Activated naive CD8-positive, alpha-beta T cell treated with anti-CD3 and anti-CD28 coated beads for 36 hours (primary cell): ENCODE measurements around the gene SDK1. TPM values are rescaled to one million over a fixed set of nuclear protein-coding genes. Genes with fewer than 3 reads are reported as not detected.
"Not testable (repeated sequence)": the region's sequence is repeated elsewhere in the genome, so short reads cannot be mapped to it uniquely, and the experiment has no call there.

ENCODE experiments used
- DNase-seq: peaks from one replicate; pipeline ENCODE4 v3.0.0; 2021
- H3K27ac Mint-ChIP-seq: one replicate; pipeline ENCODE4 v1.8.0; 2022; ENCODE audit warnings: mild to moderate bottlenecking, moderate library complexity, mixed read lengths
- H3K27me3 Mint-ChIP-seq: one replicate; pipeline ENCODE4 v1.8.0; 2022; ENCODE audit warnings: mild to moderate bottlenecking, mixed read lengths
- H3K36me3 Mint-ChIP-seq: one replicate; pipeline ENCODE4 v1.8.0; 2021; ENCODE audit warnings: mild to moderate bottlenecking, mixed read lengths
- H3K4me1 Mint-ChIP-seq: one replicate; pipeline ENCODE4 v1.8.0; 2021; ENCODE audit warnings: mixed read lengths
- H3K4me3 Mint-ChIP-seq: one replicate; pipeline ENCODE4 v1.8.0; 2022; ENCODE audit warnings: mild to moderate bottlenecking, moderate library complexity, mixed read lengths
- H3K9me3 Mint-ChIP-seq: one replicate; pipeline ENCODE4 v1.8.0; 2022; ENCODE audit warnings: mixed read lengths
- total RNA-seq, 2 experiments: library from RNA; stranded (reverse); gene quantifications; one replicate each; pipeline ENCODE4 v1.2.3, GENCODE V29; 2021

Gene SDK1
- total RNA-seq, 2 experiments from 2014 or later = 0.49 to 0.54 TPM

- H3K27ac Mint-ChIP-seq = no peak overlapping the region
These were observed 902.8 kb downstream of the SDK1 start for GRCh38 chr7:4203626-4204512.

GRCh38 chr7:4204513-4205165 lies 903.6 kb downstream of the SDK1 start:
- no peaks in the 10 kb centered on the region for H3K9me3 Mint-ChIP-seq
- no peak for DNase-seq
- no peaks in the 10 kb centered on the region for H3K27me3 Mint-ChIP-seq
- no peaks in the 10 kb centered on the region for H3K36me3 Mint-ChIP-seq
- H3K4me3 Mint-ChIP-seq = no peak overlapping the region
- H3K4me1 Mint-ChIP-seq = no peaks in the 10 kb centered on the region
- H3K27ac Mint-ChIP-seq = no peak overlapping the region

More at GRCh38 chr7:4203626-4204512, 902.8 kb downstream of the SDK1 start:
- H3K4me3 Mint-ChIP-seq = no peak overlapping the region
- no peaks in the 10 kb centered on the region for H3K4me1 Mint-ChIP-seq
- H3K36me3 Mint-ChIP-seq = no peaks in the 10 kb centered on the region
- H3K9me3 Mint-ChIP-seq = no peaks in the 10 kb centered on the region
- no peak for DNase-seq
- H3K27me3 Mint-ChIP-seq = no peaks in the 10 kb centered on the region

- Mint-ChIP-seq H3K36me3 (no peaks in the 10 kb centered on the region), H3K27ac (no peak overlapping the region), H3K9me3 (no peaks in the 10 kb centered on the region), H3K4me1 (no peaks in the 10 kb centered on the region), H3K4me3 (no peak overlapping the region), H3K27me3 (no peaks in the 10 kb centered on the region)
- no peak for DNase-seq
These were observed 904.8 kb downstream of the SDK1 start for GRCh38 chr7:4205828-4206227.

- H3K4me3 Mint-ChIP-seq = no peak overlapping the region
- no peak for DNase-seq
- H3K36me3 Mint-ChIP-seq = no peaks in the 10 kb centered on the region
- H3K27me3 Mint-ChIP-seq = no peaks in the 10 kb centered on the region
- H3K27ac Mint-ChIP-seq = no peak overlapping the region
- H3K9me3 Mint-ChIP-seq = no peaks in the 10 kb centered on the region
- no peaks in the 10 kb centered on the region for H3K4me1 Mint-ChIP-seq
These were observed 906.0 kb downstream of the SDK1 start for GRCh38 chr7:4207011-4207410.

- Mint-ChIP-seq H3K36me3 (no peaks in the 10 kb centered on the region), H3K27me3 (no peaks in the 10 kb centered on the region), H3K4me1 (no peaks in the 10 kb centered on the region), H3K4me3 (no peak overlapping the region), H3K27ac (no peak overlapping the region), H3K9me3 (no peaks in the 10 kb centered on the region)
- DNase-seq = no peak
These were observed 907.0 kb downstream of the SDK1 start for GRCh38 chr7:4208086-4208485.

GRCh38 chr7:4208586-4208985 lies 907.5 kb downstream of the SDK1 start:
- Mint-ChIP-seq H3K27me3 (no peaks in the 10 kb centered on the region), H3K4me1 (no peaks in the 10 kb centered on the region), H3K4me3 (no peak overlapping the region), H3K36me3 (no peaks in the 10 kb centered on the region), H3K9me3 (no peaks in the 10 kb centered on the region), H3K27ac (no peak overlapping the region)
- DNase-seq = no peak

- Mint-ChIP-seq H3K36me3 (no peaks in the 10 kb centered on the region), H3K9me3 (no peaks in the 10 kb centered on the region), H3K4me1 (no peaks in the 10 kb centered on the region), H3K27me3 (no peaks in the 10 kb centered on the region), H3K27ac (no peak overlapping the region), H3K4me3 (no peak overlapping the region)
- DNase-seq = no peak
These were observed 908.1 kb downstream of the SDK1 start for GRCh38 chr7:4209126-4209525.

GRCh38 chr7:4209966-4210365 lies 908.9 kb downstream of the SDK1 start:
- Mint-ChIP-seq H3K27ac (no peak overlapping the region), H3K9me3 (no peaks in the 10 kb centered on the region), H3K4me1 (no peaks in the 10 kb centered on the region), H3K36me3 (no peaks in the 10 kb centered on the region), H3K27me3 (no peaks in the 10 kb centered on the region), H3K4me3 (no peak overlapping the region)
- no peak for DNase-seq

- H3K27ac Mint-ChIP-seq = no peak overlapping the region
- no peak for DNase-seq
- H3K27me3 Mint-ChIP-seq = no peaks in the 10 kb centered on the region
- no peak overlapping the region for H3K4me3 Mint-ChIP-seq
- no peaks in the 10 kb centered on the region for H3K36me3 Mint-ChIP-seq
- no peaks in the 10 kb centered on the region for H3K4me1 Mint-ChIP-seq
- no peaks in the 10 kb centered on the region for H3K9me3 Mint-ChIP-seq
These were observed 909.8 kb downstream of the SDK1 start for GRCh38 chr7:4210821-4211220.

- H3K4me3 Mint-ChIP-seq = no peak overlapping the region
- no peak overlapping the region for H3K27ac Mint-ChIP-seq
These were observed 910.2 kb downstream of the SDK1 start for GRCh38 chr7:4211261-4211660.

GRCh38 chr7:4212376-4212775 lies 911.3 kb downstream of the SDK1 start:
- Mint-ChIP-seq H3K4me3 (no peak overlapping the region), H3K36me3 (no peaks in the 10 kb centered on the region), H3K9me3 (no peaks in the 10 kb centered on the region), H3K27ac (no peak overlapping the region), H3K27me3 (no peaks in the 10 kb centered on the region), H3K4me1 (no peaks in the 10 kb centered on the region)
- no peak for DNase-seq

More at GRCh38 chr7:4211261-4211660, 910.2 kb downstream of the SDK1 start:
- Mint-ChIP-seq H3K27me3 (no peaks in the 10 kb centered on the region), H3K36me3 (no peaks in the 10 kb centered on the region), H3K4me1 (no peaks in the 10 kb centered on the region), H3K9me3 (no peaks in the 10 kb centered on the region)
- DNase-seq = no peak

GRCh38 chr7:4214291-4215155 lies 913.5 kb downstream of the SDK1 start:
- DNase-seq = no peak
- Mint-ChIP-seq H3K9me3 (no peaks in the 10 kb centered on the region), H3K27me3 (no peaks in the 10 kb centered on the region), H3K4me1 (no peaks in the 10 kb centered on the region), H3K36me3 (no peaks in the 10 kb centered on the region), H3K27ac (no peak overlapping the region), H3K4me3 (no peak overlapping the region)

GRCh38 chr7:4215176-4215720 lies 914.2 kb downstream of the SDK1 start:
- H3K27ac Mint-ChIP-seq = no peak overlapping the region
- no peak for DNase-seq
- H3K4me3 Mint-ChIP-seq = no peak overlapping the region
- H3K4me1 Mint-ChIP-seq = no peaks in the 10 kb centered on the region
- H3K9me3 Mint-ChIP-seq = no peaks in the 10 kb centered on the region
- H3K27me3 Mint-ChIP-seq = no peaks in the 10 kb centered on the region
- H3K36me3 Mint-ChIP-seq = no peaks in the 10 kb centered on the region

- no peaks in the 10 kb centered on the region for H3K27me3 Mint-ChIP-seq
- no peaks in the 10 kb centered on the region for H3K36me3 Mint-ChIP-seq
- H3K4me3 Mint-ChIP-seq = no peak overlapping the region
- DNase-seq = no peak
- H3K27ac Mint-ChIP-seq = no peak overlapping the region
- H3K4me1 Mint-ChIP-seq = no peaks in the 10 kb centered on the region
- H3K9me3 Mint-ChIP-seq = no peaks in the 10 kb centered on the region
These were observed 915.0 kb downstream of the SDK1 start for GRCh38 chr7:4216016-4216415.

GRCh38 chr7:4217126-4217660 lies 916.1 kb downstream of the SDK1 start:
- H3K27ac Mint-ChIP-seq, H3K36me3 Mint-ChIP-seq, H3K4me3 Mint-ChIP-seq, DNase-seq, H3K9me3 Mint-ChIP-seq, H3K4me1 Mint-ChIP-seq, H3K27me3 Mint-ChIP-seq: not testable (repeated sequence)
